ENCODE results near the gene TTN.

GRCh38 chr2:178550352-178550751 is 256.9 kb downstream of the TTN start:
- TF ChIP-seq POLR2A (IDR thresholded peaks at IDR 0.05; ENCODE audit: low read length) (no peak), GATA1 (IDR thresholded peaks at IDR 0.05; ENCODE audit: low read depth, low read length) (no peak)

All from erythroblast (primary cell).